GM23248 (cell line): ENCODE data around the gene ST6GAL1.

ENCODE experiments used
- EZH2 ChIP-seq: fragments of 200-600 bp; sonication (generic); IDR thresholded peaks from 2 replicates; pipeline ENCODE4 v1.6.1; 2018; ENCODE audit warnings: antibody characterized with exemption, mild to moderate bottlenecking; ENCODE audit not compliant: insufficient read depth, poor library complexity, severe bottlenecking
- EZH2phosphoT487 ChIP-seq: fragments of 200-600 bp; sonication (generic); IDR thresholded peaks from 2 replicates; pipeline ENCODE4 v1.6.1; 2018; ENCODE audit warnings: antibody characterized with exemption, moderate library complexity, mild to moderate bottlenecking, low read depth; ENCODE audit not compliant: insufficient read depth

DNA sequence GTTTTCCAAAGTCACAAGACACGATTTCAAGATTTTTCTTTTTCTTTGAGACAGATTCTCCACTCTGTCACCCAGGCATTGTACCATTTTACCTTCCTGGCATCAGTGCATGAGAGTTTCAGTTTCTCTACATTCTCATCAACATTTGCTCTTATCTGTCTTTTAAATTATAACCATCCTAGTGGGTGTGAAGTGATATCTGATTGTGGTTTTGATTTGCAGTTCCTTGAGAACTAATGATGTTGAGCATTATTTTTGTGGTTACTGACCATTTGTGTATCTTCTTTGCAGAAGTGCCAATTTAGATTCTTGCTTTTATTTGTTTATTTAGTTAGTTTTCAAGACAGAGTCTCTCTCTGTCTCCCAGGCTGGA, 46.7 kb upstream of the ST6GAL1 start:
- TF ChIP-seq EZH2 (no peak), EZH2phosphoT487 (no peak)
